ENCODE data around the gene ARHGAP42.

ARHGAP42 gene

GRCh38 chr11:100833276-100833675 is 146.2 kb downstream of the ARHGAP42 start:
- DNase-seq = no peak

- no peak for DNase-seq
Measured at GRCh38 chr11:100835854-100836253, 148.8 kb downstream of the ARHGAP42 start.

DNA sequence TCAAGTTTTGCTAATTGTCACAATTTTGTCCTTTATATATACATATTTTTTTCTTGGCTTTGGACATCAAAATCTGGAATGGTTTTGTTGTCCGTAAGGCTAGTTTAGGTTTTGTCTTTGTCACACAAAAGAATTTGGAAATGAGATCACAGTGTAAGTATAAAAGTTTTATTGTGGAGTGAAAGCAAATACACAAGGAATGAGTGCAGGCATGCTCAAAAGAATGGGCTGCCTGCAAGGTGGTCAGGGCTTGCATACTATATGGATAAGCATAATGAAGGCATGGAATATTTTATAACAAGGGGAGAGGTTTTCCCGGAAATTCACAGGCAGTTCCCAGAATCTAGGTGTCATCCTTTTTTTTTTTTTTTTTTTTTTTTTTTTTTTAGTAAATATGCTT is 150.2 kb downstream of the ARHGAP42 start:
- no peak for DNase-seq

DNA sequence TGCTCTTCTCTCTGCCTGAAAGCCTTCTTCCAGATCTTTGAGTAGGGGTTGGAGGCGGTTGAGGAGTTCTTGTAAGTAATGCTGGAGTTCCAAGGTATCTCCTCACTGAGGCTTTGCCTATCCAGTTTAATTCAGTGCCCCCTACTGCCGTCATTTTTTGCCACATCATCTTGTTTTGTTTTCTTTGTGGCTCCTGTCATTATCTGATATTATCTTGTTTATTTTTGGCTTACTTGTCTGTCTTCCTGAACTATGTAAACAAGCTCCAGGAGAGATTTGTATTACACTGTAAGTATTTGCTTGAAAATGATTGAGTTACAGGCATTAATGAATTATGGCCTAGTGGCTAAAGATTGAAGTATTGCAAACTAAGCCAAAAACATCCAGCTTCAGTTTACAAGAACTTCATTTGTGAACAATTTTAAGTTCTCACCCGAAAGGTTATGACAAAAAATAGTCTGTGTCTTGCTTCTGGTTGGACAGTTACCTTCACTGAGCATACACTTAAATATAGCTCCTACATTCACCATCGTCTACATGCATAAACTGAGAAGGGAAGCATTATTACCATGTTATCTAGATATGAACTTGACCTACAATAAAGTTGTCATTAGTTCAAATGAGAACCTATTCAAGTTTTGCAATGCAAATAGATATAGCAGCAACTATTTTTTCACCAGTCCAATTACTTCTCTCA is 154.8 kb downstream of the ARHGAP42 start:
- DNase-seq = no peak

DNA sequence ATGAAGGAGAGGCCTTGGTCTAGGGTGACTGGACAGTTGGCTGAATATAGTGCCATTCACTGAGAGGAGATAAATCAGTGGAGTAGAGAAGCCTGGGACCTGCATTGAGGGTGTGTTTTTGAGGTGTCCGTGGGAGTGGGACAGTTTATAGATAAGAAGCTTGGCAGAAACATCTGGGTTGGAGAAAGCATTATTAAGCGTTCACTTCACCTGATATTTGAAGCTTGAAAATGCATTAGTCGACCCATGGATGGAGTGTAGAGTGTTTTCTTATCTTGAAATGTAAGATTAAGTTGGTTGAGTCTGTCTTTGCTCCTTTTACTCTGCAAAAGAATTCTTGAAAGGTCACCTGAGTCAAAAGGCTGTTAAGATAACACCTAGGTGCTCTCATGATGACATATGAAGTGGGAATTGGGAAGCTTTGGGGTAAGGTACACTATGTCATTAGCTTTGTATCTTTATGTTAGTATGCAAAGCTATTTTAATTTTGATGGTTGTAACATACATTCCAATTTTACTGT is 160.7 kb downstream of the ARHGAP42 start:
- no peak for DNase-seq

- no peak for DNase-seq
Measured at GRCh38 chr11:100849009-100849900, 162.2 kb downstream of the ARHGAP42 start.

DNA sequence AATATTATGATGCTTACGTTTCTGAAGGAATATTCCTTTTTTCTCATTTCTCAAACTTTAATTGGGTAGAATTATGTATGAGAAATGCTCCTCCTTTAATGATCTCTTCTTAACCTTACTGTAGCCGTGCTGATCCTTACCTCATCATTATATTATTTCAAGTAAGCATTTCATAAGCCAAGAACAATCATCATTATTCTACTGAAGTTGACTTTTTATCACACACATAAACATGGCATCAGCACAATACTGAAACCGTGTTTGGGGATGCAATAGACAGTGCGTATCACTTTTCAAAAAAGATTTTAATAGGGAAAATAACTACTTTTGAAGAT is 162.8 kb downstream of the ARHGAP42 start:
- no peak for DNase-seq

DNA sequence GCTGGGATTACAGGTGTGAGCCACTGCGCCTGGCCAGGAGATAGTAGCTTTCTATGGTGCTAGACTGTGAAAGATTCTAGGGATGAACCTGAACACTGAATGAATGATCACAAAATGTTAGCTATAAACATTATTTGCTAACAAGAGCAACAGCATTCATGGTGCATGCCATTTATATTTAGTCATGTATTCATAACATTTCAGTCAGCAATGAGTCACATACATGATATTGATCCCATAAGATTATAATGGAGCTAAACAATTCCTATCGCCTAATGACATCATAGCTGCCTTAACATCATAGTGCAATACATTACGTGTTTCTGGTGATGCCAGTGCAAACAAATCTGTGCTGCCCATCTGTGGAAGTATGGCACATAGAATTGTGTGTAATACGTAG is 164.1 kb downstream of the ARHGAP42 start:
- DNase-seq = no peak

DNA sequence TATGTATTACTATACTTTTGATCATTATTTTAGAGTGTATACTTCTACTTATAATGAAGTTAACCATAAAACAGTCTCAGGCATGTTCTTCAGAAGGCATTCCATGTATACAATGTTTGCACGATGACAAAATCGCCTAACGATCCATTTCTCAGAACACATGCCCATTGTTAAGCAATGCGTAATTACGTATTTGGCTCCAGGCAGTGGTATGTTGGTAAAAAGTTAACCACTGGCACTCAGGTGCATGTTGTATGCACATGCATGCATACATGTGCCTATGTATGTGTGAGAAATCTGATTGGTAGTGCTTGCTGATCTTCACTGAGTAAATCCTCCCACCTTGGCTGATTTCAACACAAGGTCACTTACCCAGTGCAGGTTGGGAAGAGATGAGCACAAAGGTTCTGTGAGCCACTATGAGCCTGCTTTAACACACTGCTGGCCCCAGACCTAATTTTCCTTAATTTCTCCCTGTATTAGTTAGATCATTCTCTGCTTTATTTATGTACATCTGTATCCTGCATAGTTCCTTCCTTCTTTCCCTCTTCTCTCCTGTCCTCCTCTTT is 164.6 kb downstream of the ARHGAP42 start:
- no peak for DNase-seq

DNA sequence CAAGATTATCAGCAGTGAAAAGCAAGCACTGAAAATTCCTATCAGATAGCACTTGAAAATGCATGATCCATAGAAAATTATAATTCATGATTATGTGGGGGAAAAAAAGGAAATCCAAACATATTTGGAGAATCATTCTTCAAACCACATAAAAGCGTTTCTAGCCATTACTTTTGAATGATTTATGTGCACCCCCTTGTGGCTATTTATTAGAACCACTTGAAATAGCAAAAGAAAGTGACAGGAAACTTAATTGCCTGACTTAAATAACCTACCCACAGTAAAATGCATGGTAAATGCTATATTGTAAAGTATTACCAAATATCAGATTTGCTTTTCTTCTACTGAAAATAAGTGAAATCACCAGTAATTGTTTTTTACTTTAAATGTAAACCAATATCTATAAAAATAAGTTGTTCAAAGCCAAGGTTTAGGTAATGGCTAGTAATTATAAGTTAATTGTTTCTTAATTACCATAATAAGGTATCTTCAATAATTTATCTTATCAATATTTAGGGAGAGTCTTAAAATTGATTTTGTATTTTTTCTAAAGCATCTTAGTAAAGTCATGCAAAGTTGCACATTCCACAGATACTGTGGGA is 168.5 kb downstream of the ARHGAP42 start:
- DNase-seq = no peak

GRCh38 chr11:100857236-100858005 is 170.3 kb downstream of the ARHGAP42 start:
- DNase-seq = no peak

- no peak for DNase-seq
Measured at GRCh38 chr11:100860318-100861155, 173.4 kb downstream of the ARHGAP42 start.

GRCh38 chr11:100861212-100861611 is 174.1 kb downstream of the ARHGAP42 start:
- no peak for DNase-seq

DNA sequence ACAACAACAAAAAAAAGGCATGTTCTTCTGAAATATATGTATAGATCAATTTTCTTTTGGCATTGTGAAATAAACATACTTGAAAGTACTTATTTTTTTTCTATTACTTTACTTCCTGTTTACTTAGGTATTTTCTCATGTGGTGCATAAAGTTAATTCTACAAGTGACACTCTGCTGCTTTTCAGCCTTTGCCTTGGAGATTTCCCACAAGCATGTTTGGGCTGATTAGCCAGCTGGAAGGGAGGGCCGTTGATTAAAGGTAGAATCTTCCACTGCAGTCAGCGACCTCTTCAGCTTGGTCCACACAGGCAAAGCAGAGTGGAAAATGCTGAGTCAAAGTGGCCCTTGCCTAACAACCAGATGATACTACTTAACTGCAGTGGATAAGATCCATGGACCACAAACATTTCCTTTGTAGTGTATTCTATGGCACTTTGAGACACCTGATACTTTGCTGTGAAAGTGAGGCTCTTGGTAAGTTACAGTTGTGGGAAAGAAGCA is 176.0 kb downstream of the ARHGAP42 start:
- DNase-seq = no peak

DNA sequence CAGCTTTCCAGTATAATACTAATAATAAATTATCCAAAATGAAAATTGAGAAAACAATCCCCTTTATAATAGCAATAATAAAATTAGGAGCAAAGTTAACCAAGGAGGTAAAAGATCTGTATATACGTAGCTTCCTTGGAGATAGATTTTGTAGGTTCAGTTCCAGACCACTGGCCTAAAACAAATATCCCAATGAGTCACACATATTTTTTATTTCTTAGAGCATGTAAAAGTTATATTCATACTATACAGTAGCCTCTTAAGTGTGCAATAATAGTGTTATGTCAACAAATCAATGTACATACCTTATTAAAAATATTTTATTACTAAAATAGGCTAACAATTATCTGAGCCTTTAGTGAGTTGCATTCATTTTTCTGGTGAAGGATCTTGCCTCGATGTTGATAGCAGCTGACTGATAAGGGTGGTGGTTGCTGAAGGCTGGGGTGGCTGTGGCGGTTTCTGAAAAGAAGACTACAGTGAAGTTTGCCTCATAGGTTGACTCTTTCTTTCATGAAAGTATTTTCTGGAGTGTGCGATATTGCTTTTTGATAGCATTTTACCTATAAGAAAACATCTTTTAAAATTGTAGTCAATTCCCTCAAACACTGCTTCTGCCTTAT is 178.5 kb downstream of the ARHGAP42 start:
- no peak for DNase-seq

GRCh38 chr11:100866453-100866852 is 179.4 kb downstream of the ARHGAP42 start:
- DNase-seq = no peak

DNA sequence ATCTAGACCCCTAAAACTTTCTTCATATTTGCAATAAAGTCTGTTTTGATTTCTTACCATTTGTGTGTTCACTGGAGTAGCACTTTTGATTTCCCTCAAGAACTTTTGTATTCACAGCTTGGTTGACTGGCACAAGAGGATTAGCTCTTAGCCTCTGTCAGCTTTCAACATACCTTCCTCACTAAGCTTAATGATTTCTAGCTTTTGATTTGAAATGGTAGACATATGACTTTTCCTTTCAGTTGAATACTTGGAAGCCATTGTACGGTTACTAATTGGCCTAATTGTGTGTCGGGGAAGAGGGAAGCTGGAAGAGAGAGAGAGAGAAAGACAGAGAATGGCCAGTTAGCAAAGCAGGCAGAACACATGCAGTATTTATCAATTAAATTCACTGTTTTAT is 180.5 kb downstream of the ARHGAP42 start:
- no peak for DNase-seq

- DNase-seq = no peak
Measured at GRCh38 chr11:100869328-100869727, 182.2 kb downstream of the ARHGAP42 start.

- no peak for DNase-seq
Measured at GRCh38 chr11:100870138-100870537, 183.1 kb downstream of the ARHGAP42 start.

GRCh38 chr11:100872951-100873740 is 186.1 kb downstream of the ARHGAP42 start:
- no peak for DNase-seq
